Neural progenitor cell (in vitro differentiated cells): Measurements from ENCODE around the gene KCNAB3. TPM values are rescaled to one million over a fixed set of nuclear protein-coding genes. Genes with fewer than 3 reads are reported as not detected.
"Not testable (repeated sequence)": the region's sequence is repeated elsewhere in the genome, so short reads cannot be mapped to it uniquely, and the experiment has no call there.

Experiments used
- DNase-seq: peaks from one replicate; pipeline ENCODE4 v3.0.0-alpha.2; 2016; ENCODE audit warnings: low spot score
- H2AFZ ChIP-seq: fragments of 200-600 bp; sonication (generic); replicated peaks from 2 replicates; pipeline ENCODE4 v1.6.1; 2016; ENCODE audit warnings: antibody characterized with exemption
- H3F3A ChIP-seq: fragments of 200-600 bp; sonication (generic); 2 replicates; pipeline ENCODE4 v1.6.1; 2016; ENCODE audit warnings: antibody characterized with exemption, low read depth
- H3K27ac ChIP-seq: fragments of 200-600 bp; sonication (generic); 2 replicates; pipeline ENCODE4 v1.5.1; 2016; ENCODE audit warnings: mild to moderate bottlenecking
- H3K27me3 ChIP-seq: fragments of 200-600 bp; sonication (generic); 2 replicates; pipeline ENCODE4 v1.6.1; 2016; ENCODE audit warnings: mild to moderate bottlenecking, moderate library complexity
- H3K36me3 ChIP-seq: fragments of 200-600 bp; sonication (generic); 2 replicates; pipeline ENCODE4 v1.5.1; 2016
- H3K4me1 ChIP-seq: fragments of 200-600 bp; sonication (generic); 2 replicates; pipeline ENCODE4 v1.6.1; 2016; ENCODE audit warnings: mixed run types
- H3K4me2 ChIP-seq: fragments of 200-600 bp; sonication (generic); 2 replicates; pipeline ENCODE4 v1.6.1; 2016
- H3K4me3 ChIP-seq: fragments of 200-600 bp; sonication (generic); 2 replicates; pipeline ENCODE4 v1.5.1; 2016
- H3K79me2 ChIP-seq: fragments of 200-600 bp; sonication (generic); 2 replicates; pipeline ENCODE4 v1.6.1; 2016; ENCODE audit warnings: low read depth
- H3K9ac ChIP-seq: fragments of 200-600 bp; sonication (generic); 2 replicates; pipeline ENCODE4 v1.6.1; 2016
- H3K9me3 ChIP-seq: fragments of 200-600 bp; sonication (generic); 2 replicates; pipeline ENCODE4 v1.5.1; 2016; ENCODE audit warnings: low read depth
- H4K20me1 ChIP-seq: fragments of 200-600 bp; sonication (generic); 2 replicates; pipeline ENCODE4 v1.6.1; 2016; ENCODE audit warnings: low read depth
- H3K27ac Mint-ChIP-seq: 3 replicates; pipeline ENCODE4 v1.8.0; 2021; ENCODE audit warnings: mixed read lengths
- H3K27me3 Mint-ChIP-seq: 2 replicates; pipeline ENCODE4 v1.8.0; 2022; ENCODE audit warnings: low read depth, mild to moderate bottlenecking, inconsistent platforms, moderate library complexity, mixed read lengths; ENCODE audit not compliant: insufficient read depth
- H3K36me3 Mint-ChIP-seq: 3 replicates; pipeline ENCODE4 v1.8.0; 2021; ENCODE audit warnings: mixed read lengths
- H3K4me1 Mint-ChIP-seq: 3 replicates; pipeline ENCODE4 v1.8.0; 2021; ENCODE audit warnings: mixed read lengths
- H3K4me3 Mint-ChIP-seq: 3 replicates; pipeline ENCODE4 v1.8.0; 2021; ENCODE audit warnings: mild to moderate bottlenecking, moderate library complexity, mixed read lengths
- H3K9me3 Mint-ChIP-seq: 3 replicates; pipeline ENCODE4 v1.8.0; 2020; ENCODE audit warnings: mixed read lengths
- EZH2 ChIP-seq: fragments of 200-600 bp; sonication (generic); IDR thresholded peaks from 2 replicates; pipeline ENCODE4 v1.6.1; 2017; ENCODE audit warnings: antibody characterized with exemption, mild to moderate bottlenecking, moderate library complexity
- EZH2phosphoT487 ChIP-seq: fragments of 200-600 bp; sonication (generic); IDR thresholded peaks from 2 replicates; pipeline ENCODE4 v1.6.1; 2017; ENCODE audit warnings: antibody characterized with exemption
- total RNA-seq: library from RNA; depleted of rRNA; stranded (reverse); fragments of >200 nt; gene quantifications from 2 replicates; pipeline ENCODE4 v1.2.3, GENCODE V29; 2015; ENCODE audit warnings: low replicate concordance
- TF ChIP-seq, protein P1 (sequence below): fragments of 200-600 bp; sonication (generic); IDR thresholded peaks from 2 replicates; pipeline ENCODE4 v1.5.1; 2017; ENCODE audit warnings: antibody characterized with exemption, mild to moderate bottlenecking

Gene KCNAB3
- total RNA-seq, 1 donor from 2014 or later: 1.0 TPM

DNA sequence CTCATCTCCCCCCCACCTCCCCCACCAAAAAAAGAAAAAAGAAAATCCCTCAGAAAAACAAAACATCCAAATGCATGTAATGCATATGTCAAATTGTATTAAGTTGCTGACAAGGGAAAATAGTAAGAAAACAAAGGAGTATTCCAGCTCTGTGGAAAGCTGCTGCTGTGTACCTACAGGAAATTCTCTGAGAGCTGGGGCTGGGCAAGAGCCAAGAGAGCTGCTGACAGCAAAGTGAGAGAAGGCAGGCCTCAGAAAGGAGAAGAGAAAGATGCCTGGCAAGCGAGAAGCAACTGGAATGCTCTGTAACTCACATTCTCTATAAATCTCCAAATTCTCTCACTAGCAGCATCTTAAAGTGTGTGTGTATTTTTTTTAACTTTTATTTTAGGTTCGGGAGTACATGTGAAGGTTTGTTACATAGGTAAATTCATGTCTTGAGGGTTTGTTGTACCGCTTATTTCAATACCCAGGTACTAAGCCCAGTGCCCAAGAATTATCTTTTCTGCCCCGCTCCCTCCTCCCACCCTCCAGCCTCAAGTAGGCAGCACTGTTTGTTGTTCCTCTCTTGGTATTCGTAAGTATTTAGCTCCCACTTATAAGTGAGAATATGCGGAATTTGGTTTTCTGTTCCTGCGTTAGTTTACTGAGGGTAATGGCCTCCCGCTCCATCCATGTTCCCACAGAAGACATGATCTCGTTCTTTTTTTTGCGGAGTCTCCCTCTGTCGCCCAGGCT lies 26.7 kb upstream of the KCNAB3 start:
- H3K4me3 ChIP-seq: no peak overlapping the region
- H3K4me3 Mint-ChIP-seq: no peak overlapping the region
- no peaks in the 10 kb centered on the region for H3K9me3 ChIP-seq
- H3K79me2 ChIP-seq: no peaks in the 10 kb centered on the region
- H2AFZ ChIP-seq: no peak overlapping the region
- no peak overlapping the region for H3K9ac ChIP-seq
- no peaks in the 10 kb centered on the region for H3K4me1 ChIP-seq
- no peaks in the 10 kb centered on the region for H4K20me1 ChIP-seq
- no peaks in the 10 kb centered on the region for H3K9me3 Mint-ChIP-seq
- no peaks in the 10 kb centered on the region for H3F3A ChIP-seq
- peaks cover 2% of the 10 kb centered on the region for H3K27me3 Mint-ChIP-seq
- no peak for DNase-seq
- no peak overlapping the region for H3K27ac ChIP-seq
- H3K4me2 ChIP-seq: no peak overlapping the region
- no peaks in the 10 kb centered on the region for H3K36me3 ChIP-seq
- no peaks in the 10 kb centered on the region for H3K36me3 Mint-ChIP-seq
- H3K27ac Mint-ChIP-seq: no peak overlapping the region
- H3K27me3 ChIP-seq: no peaks in the 10 kb centered on the region
- TF ChIP-seq, protein P1, sequence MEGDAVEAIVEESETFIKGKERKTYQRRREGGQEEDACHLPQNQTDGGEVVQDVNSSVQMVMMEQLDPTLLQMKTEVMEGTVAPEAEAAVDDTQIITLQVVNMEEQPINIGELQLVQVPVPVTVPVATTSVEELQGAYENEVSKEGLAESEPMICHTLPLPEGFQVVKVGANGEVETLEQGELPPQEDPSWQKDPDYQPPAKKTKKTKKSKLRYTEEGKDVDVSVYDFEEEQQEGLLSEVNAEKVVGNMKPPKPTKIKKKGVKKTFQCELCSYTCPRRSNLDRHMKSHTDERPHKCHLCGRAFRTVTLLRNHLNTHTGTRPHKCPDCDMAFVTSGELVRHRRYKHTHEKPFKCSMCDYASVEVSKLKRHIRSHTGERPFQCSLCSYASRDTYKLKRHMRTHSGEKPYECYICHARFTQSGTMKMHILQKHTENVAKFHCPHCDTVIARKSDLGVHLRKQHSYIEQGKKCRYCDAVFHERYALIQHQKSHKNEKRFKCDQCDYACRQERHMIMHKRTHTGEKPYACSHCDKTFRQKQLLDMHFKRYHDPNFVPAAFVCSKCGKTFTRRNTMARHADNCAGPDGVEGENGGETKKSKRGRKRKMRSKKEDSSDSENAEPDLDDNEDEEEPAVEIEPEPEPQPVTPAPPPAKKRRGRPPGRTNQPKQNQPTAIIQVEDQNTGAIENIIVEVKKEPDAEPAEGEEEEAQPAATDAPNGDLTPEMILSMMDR: no peak
- TF ChIP-seq EZH2: no peak
- no peaks in the 10 kb centered on the region for H3K4me1 Mint-ChIP-seq

DNA sequence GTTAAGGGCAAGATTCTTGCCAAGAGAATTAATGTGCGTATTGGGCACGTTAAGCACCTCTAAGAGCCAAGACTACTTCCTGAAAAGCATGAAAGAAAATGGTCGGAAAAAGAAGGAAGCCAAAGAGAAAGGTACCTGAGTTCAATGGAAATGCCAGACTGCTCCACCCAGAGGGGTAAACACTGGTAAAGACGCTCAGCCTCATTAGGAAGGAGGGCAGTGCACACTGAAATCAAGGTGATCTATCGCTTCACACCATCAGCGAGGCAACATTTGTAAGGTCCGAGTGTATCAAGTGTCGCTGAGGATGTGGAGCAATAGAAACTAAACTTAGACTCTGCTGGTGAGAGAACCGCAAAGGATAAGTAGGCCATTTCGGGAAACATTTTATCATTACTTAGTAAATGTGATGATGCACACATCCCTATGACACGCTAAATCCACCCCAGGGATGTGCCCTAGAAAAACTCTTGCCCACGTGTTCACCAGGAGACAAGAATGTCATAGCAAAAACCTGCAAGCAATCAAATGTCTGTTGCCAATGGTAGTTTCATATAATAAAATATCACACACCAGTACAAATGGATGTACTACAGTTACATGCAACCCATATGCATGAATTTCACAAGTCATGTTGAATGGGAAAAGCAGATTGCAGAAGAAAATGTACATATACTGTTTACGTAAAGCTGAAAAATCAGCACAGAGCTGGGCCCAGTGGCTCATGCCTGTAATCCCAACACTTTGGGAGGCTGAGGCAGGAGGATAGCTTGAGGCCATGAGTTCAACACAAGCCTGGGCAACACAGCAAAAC lies 26.0 kb upstream of the KCNAB3 start:
- TF ChIP-seq EZH2phosphoT487 (no peak), EZH2 (no peak)
- TF ChIP-seq, protein P1: no peak
- Histone ChIP-seq H2AFZ (no peak overlapping the region), H3F3A (no peaks in the 10 kb centered on the region), H3K9ac (no peak overlapping the region), H3K27me3 (no peaks in the 10 kb centered on the region), H4K20me1 (no peaks in the 10 kb centered on the region), H3K9me3 (no peaks in the 10 kb centered on the region), H3K4me3 (no peak overlapping the region), H3K27ac (no peak overlapping the region), H3K4me1 (no peaks in the 10 kb centered on the region), H3K36me3 (no peaks in the 10 kb centered on the region), H3K79me2 (no peaks in the 10 kb centered on the region), H3K4me2 (no peak overlapping the region)
- no peaks in the 10 kb centered on the region for H3K36me3 Mint-ChIP-seq
- no peaks in the 10 kb centered on the region for H3K4me1 Mint-ChIP-seq
- H3K9me3 Mint-ChIP-seq: no peaks in the 10 kb centered on the region
- no peak for DNase-seq
- H3K27ac Mint-ChIP-seq: no peak overlapping the region
- peaks cover 2% of the 10 kb centered on the region for H3K27me3 Mint-ChIP-seq
- no peak overlapping the region for H3K4me3 Mint-ChIP-seq

DNA sequence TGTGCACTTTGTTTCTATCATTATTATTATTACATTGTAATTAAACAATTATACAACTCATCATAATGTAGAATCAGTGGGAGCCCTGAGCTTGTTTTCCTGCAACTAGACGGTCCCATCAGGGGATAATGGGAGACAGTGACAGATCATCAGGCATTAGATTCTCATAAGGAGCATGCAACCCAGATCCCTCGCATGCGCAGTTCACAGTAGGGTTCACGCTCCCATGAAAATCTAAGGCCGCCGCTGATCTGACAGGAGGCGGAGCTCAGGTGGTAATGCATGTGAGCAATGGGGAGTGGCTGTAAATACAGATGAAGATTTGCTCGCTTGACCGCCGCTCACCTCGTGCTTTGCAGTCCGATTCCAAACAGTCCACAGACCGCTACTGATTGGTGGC lies 23.6 kb upstream of the KCNAB3 start:
- H3K36me3 ChIP-seq: not testable (repeated sequence)

More for the DNA sequence above, 23.6 kb upstream of the KCNAB3 start:
- not testable (repeated sequence) for H3K4me2 ChIP-seq, DNase-seq, H3K27ac Mint-ChIP-seq, H3K4me1 Mint-ChIP-seq, H3K79me2 ChIP-seq, H3K27me3 ChIP-seq, H3K9me3 ChIP-seq, H3K4me3 Mint-ChIP-seq, H3K27me3 Mint-ChIP-seq, H3K4me3 ChIP-seq, H2AFZ ChIP-seq, H3K9ac ChIP-seq, H3K9me3 Mint-ChIP-seq, H3K27ac ChIP-seq, H4K20me1 ChIP-seq, H3F3A ChIP-seq, H3K4me1 ChIP-seq
- peaks cover 10% of the 10 kb centered on the region for H3K36me3 Mint-ChIP-seq
